SK-N-SH (cell line): ENCODE results near the gene MACROD1. TPM values are rescaled to one million over a fixed set of nuclear protein-coding genes. Genes with fewer than 3 reads are reported as not detected.
"Not testable (repeated sequence)": the region's sequence is repeated elsewhere in the genome, so short reads cannot be mapped to it uniquely, and the experiment has no call there.

Source experiments
- CTCF ChIA-PET: fragments of 300-600, 350-600 bp; formaldehyde crosslinking; extraction: SDS; loops from one replicate; lab custom pipeline; 2021; lab: Yijun Ruan, JAX
- POLR2A ChIA-PET: fragments of 350-600 bp; sonication (Branson Sonifier 250); formaldehyde crosslinking; extraction: SDS; loops from one replicate; lab custom pipeline; 2020; ENCODE audit warnings: antibody characterized with exemption, inconsistent platforms; lab: Yijun Ruan, JAX
- DNase-seq: peaks from one replicate; pipeline ENCODE4 v3.0.0; 2012
- H2AFZ ChIP-seq: fragments of 200-600 bp; sonication (generic); 2 replicates; pipeline ENCODE4 v1.8.1; 2016; ENCODE audit warnings: antibody characterized with exemption, mild to moderate bottlenecking, low read depth
- H3F3A ChIP-seq: fragments of 200-600 bp; sonication (generic); replicated peaks from 2 replicates; pipeline ENCODE3; 2016; ENCODE audit warnings: antibody characterized with exemption, mild to moderate bottlenecking; ENCODE audit not compliant: insufficient read depth
- H3K27ac ChIP-seq, 2 experiments: fragments of 200-500 bp in 1 of 2; fragments of 200-600 bp in 1 of 2; sonication (Bioruptor generic) in 1 of 2; sonication (generic), shearing (Covaris generic) in 1 of 2; 2 replicates each; pipeline versions ENCODE4 v1.5.1 to v1.6.1; 2014 to 2016; ENCODE audit warnings: low read depth in 2 of 2, inconsistent platforms in 1 of 2, low read length in 1 of 2, mild to moderate bottlenecking in 1 of 2, mixed read lengths in 1 of 2
- H3K27me3 ChIP-seq: fragments of 200-600 bp; sonication (generic), shearing (Covaris generic); 2 replicates; pipeline ENCODE4 v1.6.1; 2016; ENCODE audit warnings: mixed run types; ENCODE audit not compliant: insufficient read depth
- H3K36me3 ChIP-seq, 2 experiments: fragments of 200-500 bp in 1 of 2; fragments of 200-600 bp in 1 of 2; sonication (Bioruptor generic) in 1 of 2; sonication (generic) in 1 of 2; replicated peaks in 1 of 2; 2 replicates each; pipeline versions ENCODE3 to v1.5.1; 2014 to 2016; ENCODE audit warnings: low read length in 1 of 2, mild to moderate bottlenecking in 1 of 2; ENCODE audit not compliant: insufficient read depth in 2 of 2, control insufficient read depth in 1 of 2
- H3K4me1 ChIP-seq, 2 experiments: fragments of 200-500 bp in 1 of 2; fragments of 200-600 bp in 1 of 2; sonication (Bioruptor generic) in 1 of 2; sonication (generic), shearing (Covaris generic) in 1 of 2; 2 replicates each; pipeline versions ENCODE4 v1.5.1 to v1.6.1; 2014 to 2016; ENCODE audit warnings: low read depth in 1 of 2, low read length in 1 of 2, mixed run types in 1 of 2; ENCODE audit not compliant: insufficient read depth in 2 of 2, control insufficient read depth in 1 of 2
- H3K4me2 ChIP-seq: fragments of 200-600 bp; sonication (generic), shearing (Covaris generic); 2 replicates; pipeline ENCODE4 v1.6.1; 2017; ENCODE audit warnings: mixed run types
- H3K4me3 ChIP-seq, 2 experiments: fragments of 200-500 bp in 1 of 2; fragments of 200-600 bp in 1 of 2; sonication (Bioruptor generic) in 1 of 2; sonication (generic), shearing (Covaris generic) in 1 of 2; 2 replicates each; pipeline versions ENCODE4 v1.5.1 to v1.8.1; 2014 to 2016; ENCODE audit warnings: low read depth in 2 of 2, inconsistent platforms in 1 of 2, low read length in 1 of 2, mild to moderate bottlenecking in 1 of 2, mixed read lengths in 1 of 2, moderate library complexity in 1 of 2
- H3K79me2 ChIP-seq: fragments of 200-600 bp; sonication (generic); 2 replicates; pipeline ENCODE4 v1.8.1; 2017; ENCODE audit warnings: mild to moderate bottlenecking; ENCODE audit not compliant: insufficient read depth
- H3K9ac ChIP-seq: fragments of 200-600 bp; sonication (generic); 2 replicates; pipeline ENCODE4 v1.6.1; 2017; ENCODE audit warnings: mixed run types
- H3K9me2 ChIP-seq: fragments of 200-600 bp; sonication (generic); 2 replicates; pipeline ENCODE4 v1.6.1; 2017; ENCODE audit warnings: mixed run types
- H3K9me3 ChIP-seq: fragments of 200-600 bp; sonication (generic); 2 replicates; pipeline ENCODE4 v1.6.1; 2017; ENCODE audit warnings: mixed run types, mild to moderate bottlenecking, moderate library complexity
- H4K20me1 ChIP-seq: fragments of 200-600 bp; sonication (generic); 2 replicates; pipeline ENCODE4 v1.6.1; 2017; ENCODE audit warnings: mild to moderate bottlenecking, mixed run types; ENCODE audit not compliant: insufficient read depth
- GABPA ChIP-seq: IDR thresholded peaks from 2 replicates; pipeline ENCODE4 v1.4.0; 2012; ENCODE audit warnings: low read depth, mild to moderate bottlenecking
- GATA2 ChIP-seq: sonication (generic); formaldehyde crosslinking; IDR thresholded peaks from 2 replicates; pipeline ENCODE4 v1.5.0; 2020; ENCODE audit warnings: mild to moderate bottlenecking, missing genetic modification reagents
- RAD21 ChIP-seq: IDR thresholded peaks from 2 replicates; pipeline ENCODE4 v1.6.1; 2012; ENCODE audit warnings: mild to moderate bottlenecking, low read length
- RFX5 ChIP-seq: IDR thresholded peaks from 2 replicates; pipeline ENCODE4 v1.6.1; 2012; ENCODE audit warnings: mild to moderate bottlenecking, improper control_type of control experiment, low read length
- WGBS: methylation state at CpG from one replicate; pipeline ENCODE4 v1.1.6; 2017; ENCODE audit warnings: low lambda C conversion rate; 5-methylcytosine and 5-hydroxymethylcytosine counted together
- polyA plus RNA-seq, 3 experiments: library from polyadenylated mRNA; depleted of rRNA; stranded (reverse); fragments of >200 nt; gene quantifications; 2 replicates each; pipeline ENCODE4 v1.2.3, GENCODE V29; 2012
- TF ChIP-seq, protein P1 (sequence below): IDR thresholded peaks from 2 replicates; pipeline ENCODE4 v1.4.0; 2012; ENCODE audit warnings: low read depth, borderline replicate concordance

The MACROD1 gene
- polyA plus RNA-seq, 1 of the 3 experiments (the other 2 are of a cell fraction): 49.1 TPM

DNA sequence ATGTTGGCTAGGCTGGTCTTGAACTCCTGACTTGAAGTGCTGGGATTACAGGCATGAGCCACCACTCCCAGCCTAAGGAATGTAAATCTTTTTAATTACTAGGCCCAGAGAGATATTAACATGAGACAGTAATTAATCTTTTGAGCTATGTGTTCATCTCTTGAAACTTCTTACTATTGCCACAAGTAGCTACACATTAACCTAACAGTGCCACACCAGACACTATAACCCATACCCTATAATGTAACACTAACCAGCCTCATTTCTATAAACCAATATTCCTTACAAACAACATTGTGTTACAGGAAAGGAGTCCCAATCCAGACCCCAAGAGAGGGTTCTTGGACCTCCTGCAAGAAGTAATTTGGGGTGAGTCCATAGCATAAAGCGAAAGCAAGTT, 199.5 kb downstream of the MACROD1 start:
- Histone ChIP-seq H3K4me3 (no peak overlapping the region), H3K9ac (no peak overlapping the region), H2AFZ (no peak overlapping the region), H3K9me2 (no peaks in the 10 kb centered on the region), H3K4me2 (no peak overlapping the region), H3F3A (no peaks in the 10 kb centered on the region), H4K20me1 (no peaks in the 10 kb centered on the region), H3K9me3 (no peaks in the 10 kb centered on the region), H3K4me1 (peaks cover 0 to 8% of the 10 kb centered on the region in 2 experiments; a peak in 1 of 4 replicates), H3K79me2 (no peaks in the 10 kb centered on the region), H3K27ac (no peak overlapping the region), H3K27me3 (no peaks in the 10 kb centered on the region), H3K36me3 (no peaks in the 10 kb centered on the region)
- TF ChIP-seq RAD21 (no peak), RFX5 (no peak), GABPA (no peak)
- DNase-seq: no peak
- 100% methylated on average over 1 of the region's 1 CpG for WGBS
- ChIA-PET POLR2A (interaction anchor here (0.8 to 1.0 kb wide), 2 partner anchors 11 to 129 kb away, joined by 3 read pairs; no protein-coding TSS in a partner anchor), CTCF (interaction anchor here (1.5 kb wide), 1 partner anchor 21 kb away, joined by 5 read pairs; no protein-coding TSS in a partner anchor)

DNA sequence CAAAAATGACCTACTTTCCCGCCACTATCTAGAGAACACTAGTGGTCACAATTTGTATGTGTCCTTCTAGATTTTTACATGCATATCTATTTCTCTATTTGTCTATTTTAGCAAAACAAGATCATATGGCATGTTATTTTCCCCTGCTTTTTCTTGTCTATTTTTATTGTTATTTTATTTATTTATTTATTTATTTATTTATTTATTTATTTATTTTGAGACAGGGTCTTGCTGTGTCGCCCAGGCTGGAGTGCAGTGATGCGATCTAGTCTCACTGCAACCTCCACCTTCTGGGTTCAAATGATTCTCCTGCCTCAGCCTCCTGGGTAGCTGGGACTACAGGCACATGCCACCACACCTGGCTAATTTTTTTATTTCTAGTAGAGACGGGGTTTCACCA, 202.0 kb downstream of the MACROD1 start:
- H3K4me3 ChIP-seq, H3K36me3 ChIP-seq, H3K27ac ChIP-seq, H3K79me2 ChIP-seq, H3K4me2 ChIP-seq, DNase-seq, POLR2A ChIA-PET, H3K9me3 ChIP-seq, H3K9ac ChIP-seq, H3K9me2 ChIP-seq, H4K20me1 ChIP-seq, H3K27me3 ChIP-seq, H3F3A ChIP-seq, H2AFZ ChIP-seq: not testable (repeated sequence)
- peaks cover 0 to 16% of the 10 kb centered on the region in 2 experiments; a peak in 1 of 4 replicates for H3K4me1 ChIP-seq
- CTCF ChIA-PET: interaction anchor here (0.6 to 2.6 kb wide), 3 partner anchors 11 to 127 kb away, joined by 4 to 8 read pairs (median 6); partner anchors contain the start of gene COX8A
- 96% methylated on average over 4 of the region's 4 CpGs for WGBS

DNA sequence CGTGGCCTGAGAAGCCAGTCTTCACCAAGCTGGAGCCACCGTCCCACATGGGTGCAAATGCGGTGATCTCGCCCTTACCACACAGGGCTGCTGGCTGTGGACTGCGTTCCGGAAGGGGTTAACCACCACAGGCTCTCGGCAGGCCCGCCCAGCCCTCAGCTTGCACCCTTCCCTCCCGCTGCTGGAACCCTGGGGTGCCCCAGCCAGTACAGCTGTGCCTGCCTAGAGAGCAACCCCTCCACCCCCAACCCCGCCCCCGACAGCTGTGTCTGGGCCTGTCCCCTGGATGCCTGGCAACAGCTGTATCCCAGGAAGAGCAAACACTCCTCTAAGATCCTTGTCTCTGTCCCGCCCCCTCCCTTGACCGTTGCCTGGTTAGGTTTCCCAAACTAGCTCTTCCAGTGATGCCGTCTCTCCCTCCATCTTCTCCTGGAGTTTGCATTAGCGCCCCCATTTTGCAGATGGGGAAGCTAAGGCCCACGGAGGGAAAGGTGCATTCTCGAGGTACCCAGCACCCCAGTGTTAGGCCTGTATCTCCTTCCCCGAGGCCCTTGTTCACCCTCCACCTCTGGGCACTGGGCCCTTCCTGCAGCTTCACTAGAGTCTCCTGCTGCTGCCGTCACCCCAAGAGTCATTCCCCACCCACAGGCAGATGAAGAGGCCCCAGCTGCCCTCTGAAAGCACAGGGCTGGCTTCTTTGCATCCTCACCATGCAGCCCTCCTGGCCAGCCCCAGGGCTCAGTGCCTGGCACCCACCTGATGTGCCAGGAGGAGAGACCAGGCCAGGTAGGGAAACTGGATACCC, 204.1 kb downstream of the MACROD1 start:
- Histone ChIP-seq H3K4me2 (no peak overlapping the region), H3K9me2 (no peaks in the 10 kb centered on the region), H3K9me3 (no peaks in the 10 kb centered on the region), H3F3A (no peaks in the 10 kb centered on the region), H2AFZ (no peak overlapping the region), H3K4me1 (peaks cover 0 to 16% of the 10 kb centered on the region in 2 experiments; a peak in 1 of 4 replicates), H3K9ac (no peak overlapping the region), H3K4me3 (no peak overlapping the region), H3K79me2 (no peaks in the 10 kb centered on the region), H4K20me1 (no peaks in the 10 kb centered on the region), H3K27me3 (no peaks in the 10 kb centered on the region), H3K36me3 (peaks cover 0 to 9% of the 10 kb centered on the region in 2 experiments), H3K27ac (no peak overlapping the region)
- CTCF ChIA-PET: interaction anchor here (0.8 to 7.1 kb wide), 7 partner anchors 10 to 126 kb away, joined by 3 to 41 read pairs (median 5); partner anchors contain the start of genes COX8A and RCOR2
- POLR2A ChIA-PET: no interaction called here
- DNase-seq: peak; percentile 83
- 0 out of 2 replicates have a peak, but pooled peaks have one; percentile 10 for TF ChIP-seq GATA2 (CRISPR knock-in tag)
- TF ChIP-seq, protein P1, sequence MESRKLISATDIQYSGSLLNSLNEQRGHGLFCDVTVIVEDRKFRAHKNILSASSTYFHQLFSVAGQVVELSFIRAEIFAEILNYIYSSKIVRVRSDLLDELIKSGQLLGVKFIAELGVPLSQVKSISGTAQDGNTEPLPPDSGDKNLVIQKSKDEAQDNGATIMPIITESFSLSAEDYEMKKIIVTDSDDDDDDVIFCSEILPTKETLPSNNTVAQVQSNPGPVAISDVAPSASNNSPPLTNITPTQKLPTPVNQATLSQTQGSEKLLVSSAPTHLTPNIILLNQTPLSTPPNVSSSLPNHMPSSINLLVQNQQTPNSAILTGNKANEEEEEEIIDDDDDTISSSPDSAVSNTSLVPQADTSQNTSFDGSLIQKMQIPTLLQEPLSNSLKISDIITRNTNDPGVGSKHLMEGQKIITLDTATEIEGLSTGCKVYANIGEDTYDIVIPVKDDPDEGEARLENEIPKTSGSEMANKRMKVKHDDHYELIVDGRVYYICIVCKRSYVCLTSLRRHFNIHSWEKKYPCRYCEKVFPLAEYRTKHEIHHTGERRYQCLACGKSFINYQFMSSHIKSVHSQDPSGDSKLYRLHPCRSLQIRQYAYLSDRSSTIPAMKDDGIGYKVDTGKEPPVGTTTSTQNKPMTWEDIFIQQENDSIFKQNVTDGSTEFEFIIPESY: no peak
- WGBS: 80% methylated on average over 10 of the region's 19 CpGs
